NCI-H1694 treated with DMSO at 0.1 percent for 48 hours (cell line): Measurements from ENCODE around the gene KIAA1671.

Source experiments
- DNase-seq: peaks from one replicate; lab custom pipeline; 2025; lab: John Stamatoyannopoulos, UW

KIAA1671 gene

DNA sequence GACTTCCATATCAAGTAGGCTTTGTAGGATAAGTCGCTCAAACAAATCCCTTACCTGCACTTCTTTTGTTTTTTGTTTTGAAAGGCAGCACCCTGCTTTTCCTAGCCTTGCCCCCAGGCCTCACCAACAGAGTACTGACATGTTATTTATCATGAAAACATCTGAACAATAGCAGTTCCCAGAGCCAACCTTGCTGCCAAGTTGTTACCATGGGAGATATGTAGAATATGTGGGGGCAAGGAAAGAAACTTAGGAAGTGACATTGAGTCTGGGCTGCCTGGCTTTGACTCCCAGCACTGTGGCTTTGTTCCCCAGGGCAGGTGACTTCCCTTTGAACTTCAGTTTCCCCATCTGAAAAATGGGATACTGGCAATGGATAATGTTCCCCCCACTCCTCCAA lies 193.8 kb downstream of the KIAA1671 start:
- no peak for DNase-seq

DNA sequence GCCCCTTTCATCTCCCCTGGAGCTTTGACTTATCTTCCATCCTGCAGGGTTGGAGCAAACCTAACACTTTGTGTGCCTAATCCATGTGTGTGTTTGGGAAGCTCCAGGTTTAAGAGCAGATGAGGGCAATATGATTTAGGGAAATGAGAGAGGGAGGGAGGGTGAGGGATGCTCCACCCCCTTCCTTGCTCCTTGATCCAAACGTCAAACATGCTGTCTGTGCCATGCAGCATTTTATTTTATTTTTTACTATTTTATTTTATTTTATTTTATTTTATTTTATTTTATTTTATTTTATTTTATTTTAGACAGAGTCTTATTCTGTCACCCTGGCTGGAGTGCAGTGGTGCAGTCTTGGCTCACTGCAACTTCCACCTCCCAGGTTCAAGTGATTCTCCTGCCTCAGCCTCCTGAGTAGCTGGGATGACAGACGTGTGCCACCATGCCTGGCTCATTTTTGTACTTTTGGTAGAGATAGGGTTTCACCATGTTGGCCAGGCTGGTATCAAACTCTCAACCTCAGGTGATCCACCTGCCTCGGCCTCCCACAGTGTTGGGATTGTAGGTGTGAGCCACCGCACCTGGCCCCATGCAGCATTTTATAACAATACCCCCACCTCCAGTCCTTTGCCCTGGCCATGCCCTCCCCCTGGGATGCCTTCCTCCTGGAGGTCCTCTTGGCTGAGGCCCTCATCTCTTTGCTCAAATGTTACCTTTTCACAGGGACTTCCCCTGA lies 194.6 kb downstream of the KIAA1671 start:
- no peak for DNase-seq

DNA sequence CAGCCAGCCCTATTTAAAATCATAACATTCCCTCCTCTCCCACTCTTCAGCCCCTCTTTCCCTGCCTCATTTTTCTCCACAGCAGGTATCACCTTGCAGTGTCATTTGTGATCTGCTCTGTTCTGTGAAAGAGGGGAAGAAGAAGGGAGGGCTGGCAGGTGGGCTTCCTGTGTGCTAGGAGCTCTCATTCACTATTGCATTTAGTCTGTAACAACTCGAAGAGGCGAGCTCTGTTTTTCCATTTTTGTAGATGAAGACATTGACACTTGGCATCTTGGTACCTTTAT lies 195.1 kb downstream of the KIAA1671 start:
- DNase-seq, result no peak

DNA sequence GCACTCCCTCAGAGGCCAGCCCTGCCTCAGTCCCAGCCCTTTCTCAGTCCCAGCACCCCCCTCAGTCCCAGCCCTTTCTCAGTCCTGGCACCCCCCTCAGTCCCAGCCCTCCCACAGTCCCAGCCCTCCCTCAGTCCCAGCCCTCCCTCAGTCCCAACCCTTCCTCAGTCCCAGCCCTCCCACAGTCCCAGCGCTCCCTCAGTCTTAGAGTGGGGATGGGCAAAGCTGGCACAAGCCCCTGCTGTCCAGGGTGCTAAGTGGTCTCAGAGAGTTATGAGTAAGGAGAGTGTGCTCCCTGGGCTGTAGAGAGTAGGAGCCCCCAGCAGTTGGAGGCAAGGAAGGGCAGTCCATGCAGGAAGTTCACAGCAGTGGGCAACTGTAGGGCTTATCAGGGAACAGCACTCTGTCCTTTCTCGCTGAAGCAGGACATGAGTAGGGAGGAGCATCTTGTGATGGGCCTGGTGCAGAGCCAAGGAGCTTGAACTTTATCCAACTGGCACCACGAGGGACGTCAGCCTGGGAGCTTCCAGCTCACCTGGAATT lies 195.7 kb downstream of the KIAA1671 start:
- DNase-seq, result no peak

DNA sequence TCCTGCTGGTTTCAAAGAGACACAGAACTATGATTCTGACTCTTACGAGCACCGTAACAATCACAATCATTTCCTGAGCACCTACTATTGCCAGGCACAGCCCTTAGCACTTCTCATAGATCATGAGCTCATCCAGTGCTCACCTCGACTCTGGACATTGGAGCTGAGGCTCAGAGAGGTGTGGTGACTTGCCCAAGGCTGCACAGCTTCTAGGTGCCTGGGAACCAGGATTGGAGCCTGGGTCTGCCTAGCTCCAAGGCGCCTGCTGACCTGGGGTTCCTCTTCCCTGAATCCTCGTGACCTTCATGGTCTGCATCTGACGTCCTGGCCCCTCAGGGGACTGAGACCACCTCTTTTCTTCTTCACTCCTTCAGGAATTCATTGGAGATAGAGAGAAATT lies 196.5 kb downstream of the KIAA1671 start:
- DNase-seq, result no peak

DNA sequence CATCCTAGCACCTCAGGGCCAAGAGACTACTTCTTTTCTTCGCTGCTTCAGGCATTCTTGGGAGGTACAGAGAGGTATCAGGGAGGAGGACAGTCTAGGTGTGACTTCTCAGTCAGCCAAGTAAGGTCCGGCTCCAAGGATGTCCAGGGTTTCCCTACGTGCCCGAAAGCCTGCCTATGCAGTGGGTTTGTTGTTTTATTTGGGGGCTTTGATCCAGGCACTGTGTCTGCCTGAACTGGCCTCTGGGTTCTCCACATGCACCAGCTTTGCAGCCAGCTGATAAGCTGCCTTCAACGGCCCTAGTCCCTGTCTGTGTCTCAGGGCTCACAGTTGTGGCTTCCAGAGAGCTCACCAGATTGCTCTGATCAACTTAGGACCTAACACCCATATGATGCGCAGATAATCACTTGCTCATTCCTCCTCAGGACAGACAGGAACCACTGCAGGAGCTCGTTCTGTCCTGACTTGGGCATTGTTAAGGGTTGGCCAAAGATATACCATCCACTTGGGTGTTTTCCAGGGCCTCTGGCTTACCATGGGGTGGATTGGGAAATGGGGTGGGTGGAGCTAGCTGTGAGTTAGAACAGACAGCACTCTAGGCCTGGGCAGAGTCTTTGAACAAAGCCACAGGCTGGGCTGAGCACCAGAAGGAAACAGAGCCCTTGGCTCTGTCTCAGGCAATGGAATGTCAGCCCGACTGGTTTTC lies 201.6 kb downstream of the KIAA1671 start:
- no peak for DNase-seq

DNA sequence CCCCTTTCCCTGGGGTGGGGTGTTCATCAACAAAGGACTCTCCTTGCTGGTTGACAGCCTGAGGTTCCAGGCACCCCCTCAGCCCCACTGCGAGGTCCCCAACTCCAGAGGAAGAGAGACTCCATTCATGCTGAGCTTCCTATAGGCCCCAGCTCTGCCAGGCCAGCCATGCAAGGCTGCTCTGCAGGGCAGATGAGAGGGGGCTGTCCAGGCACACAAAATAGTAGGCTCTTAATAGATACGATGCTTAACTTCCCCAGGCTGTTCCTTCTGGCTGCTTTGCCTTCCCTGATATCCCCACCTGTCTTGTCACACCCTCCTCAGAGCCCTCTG lies 202.1 kb downstream of the KIAA1671 start:
- no peak for DNase-seq

DNA sequence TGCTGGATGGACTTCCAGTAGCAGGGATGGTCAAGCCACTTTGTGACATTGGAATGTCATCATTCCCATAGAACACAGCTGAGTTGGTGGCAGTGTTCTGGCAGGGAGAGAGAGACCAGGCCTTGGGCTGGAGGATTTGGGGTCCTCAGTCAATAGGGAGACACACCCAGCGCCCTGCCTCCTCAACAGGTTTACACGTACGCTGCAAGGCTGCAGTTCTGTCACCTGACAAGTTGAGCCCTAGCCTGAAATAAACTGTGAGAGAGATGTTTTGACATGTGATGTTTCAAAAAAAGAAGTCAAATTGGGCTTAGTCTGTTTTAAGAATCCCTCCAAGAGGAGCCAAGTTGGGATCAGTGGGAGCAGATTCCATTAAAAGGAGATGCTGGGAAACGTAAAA lies 204.2 kb downstream of the KIAA1671 start:
- DNase-seq, result no peak

DNA sequence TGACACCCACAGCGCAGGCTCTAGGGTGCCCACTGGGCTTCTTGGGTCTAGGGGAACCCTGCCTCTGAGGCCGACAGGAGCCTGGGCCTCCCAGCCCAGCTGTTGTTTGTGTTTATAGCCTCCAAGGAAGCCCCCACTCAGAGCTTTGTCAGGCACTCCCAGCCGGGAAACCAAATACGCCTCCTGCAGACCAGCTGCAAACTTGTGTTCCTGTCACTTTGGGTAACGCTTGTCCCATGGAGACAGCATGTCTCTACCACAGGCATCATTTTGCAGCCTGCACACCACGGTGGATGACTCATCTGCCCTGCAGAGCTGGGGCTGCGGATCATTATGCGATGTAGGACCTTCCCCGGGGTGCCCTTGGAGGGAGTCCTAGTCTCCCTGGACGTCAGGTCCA lies 206.5 kb downstream of the KIAA1671 start:
- DNase-seq, result no peak

DNA sequence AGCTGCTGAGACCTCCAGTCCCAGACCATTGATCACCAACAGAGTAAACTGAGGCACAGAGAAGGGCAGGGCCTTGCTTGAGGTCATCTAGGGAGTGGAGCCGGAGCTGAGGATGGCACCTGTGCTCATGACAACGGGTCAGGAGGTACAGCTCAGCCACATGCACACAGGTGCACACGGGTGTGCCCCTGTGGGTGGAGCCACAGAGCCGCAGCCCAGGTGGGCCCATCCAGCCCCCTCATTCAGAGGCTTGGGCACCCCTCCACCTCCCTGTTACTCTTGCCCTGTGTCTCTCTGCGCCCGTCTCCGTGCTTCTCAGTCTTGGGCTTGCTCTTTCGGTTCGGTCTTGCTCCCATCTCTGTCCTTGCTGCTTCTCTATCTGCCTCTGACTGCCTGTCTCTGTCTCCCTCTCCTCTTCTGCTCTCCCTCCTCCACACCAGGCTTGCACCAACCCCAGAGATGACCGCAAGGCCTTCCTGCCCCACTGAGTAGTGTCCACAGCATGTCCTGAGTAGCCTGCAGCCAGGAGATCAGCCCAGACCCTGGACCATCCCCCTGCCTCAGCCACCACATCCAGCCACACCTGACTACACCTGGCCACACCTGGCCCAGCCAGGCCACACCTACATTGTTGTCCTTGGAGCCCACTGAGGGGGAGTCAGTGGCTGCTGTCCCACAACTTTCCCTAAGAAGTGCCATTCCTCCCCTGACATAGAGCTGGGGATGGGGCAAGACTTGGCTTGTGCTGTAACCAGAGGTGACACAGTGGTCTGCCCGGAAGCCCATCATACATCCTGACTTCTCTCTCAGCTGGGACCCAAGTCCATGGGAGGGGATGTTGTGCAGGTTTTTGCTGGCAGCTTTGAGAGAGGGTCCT lies 207.8 kb downstream of the KIAA1671 start:
- no peak for DNase-seq

DNA sequence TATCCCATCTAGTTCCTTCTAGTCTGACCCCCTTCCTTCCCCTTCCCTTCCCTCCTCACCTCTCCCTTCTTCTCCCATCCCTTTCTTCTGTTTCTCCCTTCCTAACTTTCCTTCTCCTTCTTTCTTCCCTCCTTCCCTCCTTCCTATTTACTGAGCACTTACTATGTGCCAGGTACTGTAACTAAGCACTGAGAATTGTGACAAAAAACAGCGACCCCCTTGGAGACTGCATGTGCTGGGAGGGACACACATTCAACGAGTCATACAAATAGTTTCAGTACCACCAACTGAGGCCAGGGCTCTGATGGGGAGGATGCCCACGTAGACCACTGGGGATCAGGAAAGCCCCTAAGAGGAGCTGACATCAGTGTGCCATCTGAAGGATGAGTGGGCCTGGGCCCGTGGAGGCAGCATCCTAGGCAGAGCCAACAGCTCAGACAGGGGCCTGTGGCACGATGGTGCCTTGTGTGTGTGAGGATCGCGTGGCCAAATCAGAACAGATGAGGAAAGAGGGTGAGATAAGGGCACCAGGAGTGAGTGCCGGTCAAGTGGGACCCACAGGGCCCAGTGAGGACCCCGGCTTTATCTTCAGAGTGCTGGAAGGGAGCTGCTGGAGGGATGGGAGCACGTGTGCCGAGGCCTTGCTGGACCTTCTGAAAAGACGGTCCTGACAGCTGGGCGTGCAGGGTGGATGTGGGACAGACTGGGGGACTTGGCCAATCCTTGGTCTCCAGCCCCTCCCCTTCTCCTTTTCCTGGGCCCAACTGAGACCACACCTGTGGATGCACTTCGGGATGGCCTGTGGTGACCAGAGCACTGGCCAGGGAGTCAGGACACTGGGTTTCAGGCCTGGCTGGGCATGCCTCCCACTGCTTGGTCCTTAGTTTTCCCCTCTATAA lies 208.8 kb downstream of the KIAA1671 start:
- DNase-seq, result no peak

DNA sequence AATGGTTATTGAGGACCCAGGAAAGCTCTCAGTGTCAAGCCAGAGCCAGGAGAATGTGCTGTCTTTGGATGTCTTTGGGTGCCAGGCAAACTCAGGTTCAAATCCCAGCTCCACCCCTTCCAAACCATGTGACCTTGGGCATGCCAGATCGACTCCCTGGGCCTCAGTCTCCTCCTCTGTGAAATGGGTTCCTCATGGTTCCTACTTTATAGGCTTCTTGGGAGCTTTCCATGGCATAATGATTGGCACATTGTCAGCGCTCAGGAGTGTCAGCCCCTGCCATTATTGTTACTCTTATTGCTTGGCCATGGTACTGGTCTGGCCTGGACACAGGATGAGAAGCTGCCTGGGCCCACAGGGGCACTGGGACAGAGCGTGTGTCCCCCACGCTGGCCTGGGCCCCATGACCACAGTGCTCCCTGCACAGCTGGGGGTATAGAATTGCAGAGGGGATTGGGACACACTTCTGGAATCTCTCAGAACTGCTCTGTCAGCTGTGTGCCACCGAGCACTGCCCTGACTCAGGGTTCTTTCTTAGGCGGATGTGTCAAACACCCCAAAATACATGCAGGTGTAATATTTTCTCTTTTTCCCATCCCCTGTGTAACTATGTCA lies 209.5 kb downstream of the KIAA1671 start:
- no peak for DNase-seq

DNA sequence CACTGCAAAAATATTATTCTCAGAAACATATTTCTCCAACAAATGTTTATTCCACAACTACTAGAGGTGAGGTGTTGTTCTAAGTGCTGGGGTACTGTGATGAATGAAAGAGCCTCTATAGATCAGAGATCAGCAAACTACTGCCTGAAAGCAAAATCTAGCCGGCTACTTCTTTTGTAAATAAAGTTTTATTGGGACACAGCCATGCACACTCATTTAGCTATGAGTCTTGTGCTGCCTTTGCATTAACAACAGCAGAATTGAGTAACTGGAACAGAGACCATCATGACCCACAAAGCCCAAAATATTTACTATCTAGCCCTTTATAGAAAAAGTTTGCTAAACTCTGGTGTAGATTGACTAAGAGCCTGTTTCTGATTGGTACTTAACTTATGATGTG lies 210.0 kb downstream of the KIAA1671 start:
- DNase-seq, result no peak

DNA sequence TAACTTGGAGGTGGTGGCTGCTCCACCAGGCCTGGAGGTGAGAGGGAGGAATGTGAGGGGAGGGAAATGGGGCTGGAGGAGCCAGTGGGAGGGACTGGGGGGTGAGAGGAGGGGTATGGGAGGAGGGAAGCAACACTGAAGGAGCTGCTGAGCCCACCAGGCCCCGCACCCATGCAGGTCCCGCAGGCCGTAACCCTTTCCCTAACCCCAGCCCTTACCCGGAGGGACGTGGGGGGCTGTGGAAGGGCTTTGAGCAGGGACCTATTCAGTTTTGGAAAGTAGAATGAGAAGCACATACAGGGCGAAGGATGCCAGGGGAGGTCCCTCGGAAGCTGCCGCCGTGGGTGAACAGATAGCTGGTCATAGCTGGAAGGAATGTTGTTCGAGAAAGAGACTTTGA lies 213.3 kb downstream of the KIAA1671 start:
- no peak for DNase-seq

DNA sequence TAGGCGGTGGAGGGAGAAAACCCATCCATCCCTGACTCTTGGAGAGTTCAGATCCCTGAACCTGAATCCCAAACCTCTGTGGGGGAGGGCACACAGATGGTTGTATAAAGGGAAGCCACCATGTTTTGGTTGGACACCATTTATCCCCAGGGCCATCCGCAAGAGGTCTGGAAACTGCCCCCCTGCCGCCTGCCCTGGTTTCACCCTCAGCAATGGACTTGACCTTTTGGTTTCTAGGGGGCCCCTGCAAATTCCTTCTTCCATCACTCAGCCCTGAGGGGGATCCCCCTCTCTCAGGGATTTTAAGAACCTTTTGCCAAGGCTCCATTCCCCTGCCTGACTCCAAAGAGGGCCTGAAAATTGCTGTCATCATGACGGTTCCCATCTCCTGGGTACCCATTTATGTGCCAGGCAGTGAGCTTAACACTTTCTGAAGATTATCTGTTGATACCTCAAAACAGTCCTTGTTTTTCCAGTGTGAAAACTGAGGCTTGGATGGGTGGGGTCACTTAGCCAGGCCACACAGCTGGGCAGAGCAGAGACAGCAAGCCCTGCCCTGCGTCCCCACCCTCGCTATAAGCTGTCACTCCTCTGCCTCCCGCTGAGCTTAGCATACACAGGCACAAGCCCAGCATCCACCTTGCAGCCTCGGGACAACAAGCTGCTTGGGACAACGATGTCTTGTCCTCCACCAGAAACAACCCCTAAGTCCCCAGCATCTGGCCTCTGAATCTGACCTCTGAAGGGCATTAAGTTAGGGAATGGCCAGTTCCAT lies 213.9 kb downstream of the KIAA1671 start:
- DNase-seq, result no peak

DNA sequence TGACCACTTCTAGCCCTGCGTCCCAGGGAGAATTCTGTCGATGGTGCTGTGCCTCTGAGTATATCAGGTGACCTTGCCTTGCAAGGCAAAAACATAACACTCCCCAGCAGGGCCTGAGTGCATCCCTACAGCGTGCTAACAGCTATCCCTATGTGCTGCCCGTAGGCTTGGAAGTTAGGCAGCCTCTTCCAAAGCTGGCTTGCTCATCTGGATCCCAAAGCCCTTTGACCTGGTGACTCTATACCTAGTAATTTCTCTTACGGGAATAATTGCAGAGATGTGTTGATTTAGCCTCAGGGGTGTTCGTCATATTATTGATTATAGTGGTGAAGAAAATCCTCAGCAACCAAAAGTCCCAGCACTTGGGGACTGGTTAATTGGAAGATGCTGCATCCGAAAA lies 214.6 kb downstream of the KIAA1671 start:
- DNase-seq, result no peak

DNA sequence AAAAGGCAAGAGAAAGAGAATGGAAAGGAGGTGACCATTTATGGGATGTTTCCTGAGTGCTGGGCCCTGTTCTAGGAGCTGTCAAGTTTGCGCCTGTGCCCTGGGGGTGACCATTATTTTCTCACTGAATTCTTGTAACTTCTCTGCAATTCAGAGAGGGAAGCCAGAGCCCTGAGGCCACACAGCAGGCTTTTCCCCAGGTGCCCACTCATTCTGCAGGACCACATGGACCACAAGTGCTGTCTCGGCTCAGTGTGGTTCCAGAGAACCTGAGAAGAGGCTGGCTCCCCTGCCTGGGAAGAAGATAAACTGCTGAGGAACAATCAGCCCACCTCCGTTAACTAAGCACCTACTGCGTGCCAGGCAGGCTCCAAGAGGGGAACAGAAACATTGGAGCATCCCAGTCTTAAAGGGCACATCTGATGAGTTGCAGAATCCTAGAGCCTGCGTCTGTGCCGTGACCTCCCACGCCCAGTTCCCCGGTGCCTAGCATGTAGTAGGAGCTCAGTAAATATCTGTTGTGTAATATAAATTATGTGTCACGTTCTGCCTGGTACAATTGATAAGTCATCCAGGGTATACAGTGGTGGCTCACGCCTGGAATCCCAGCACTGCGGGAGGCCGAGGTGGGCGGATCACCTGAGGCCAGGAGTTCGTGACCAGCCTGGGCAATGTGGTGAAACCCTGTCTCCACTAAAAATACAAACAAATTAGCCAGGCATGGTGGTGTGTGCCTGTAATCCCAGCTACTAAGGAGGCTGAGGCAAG lies 215.5 kb downstream of the KIAA1671 start:
- DNase-seq, result no peak

DNA sequence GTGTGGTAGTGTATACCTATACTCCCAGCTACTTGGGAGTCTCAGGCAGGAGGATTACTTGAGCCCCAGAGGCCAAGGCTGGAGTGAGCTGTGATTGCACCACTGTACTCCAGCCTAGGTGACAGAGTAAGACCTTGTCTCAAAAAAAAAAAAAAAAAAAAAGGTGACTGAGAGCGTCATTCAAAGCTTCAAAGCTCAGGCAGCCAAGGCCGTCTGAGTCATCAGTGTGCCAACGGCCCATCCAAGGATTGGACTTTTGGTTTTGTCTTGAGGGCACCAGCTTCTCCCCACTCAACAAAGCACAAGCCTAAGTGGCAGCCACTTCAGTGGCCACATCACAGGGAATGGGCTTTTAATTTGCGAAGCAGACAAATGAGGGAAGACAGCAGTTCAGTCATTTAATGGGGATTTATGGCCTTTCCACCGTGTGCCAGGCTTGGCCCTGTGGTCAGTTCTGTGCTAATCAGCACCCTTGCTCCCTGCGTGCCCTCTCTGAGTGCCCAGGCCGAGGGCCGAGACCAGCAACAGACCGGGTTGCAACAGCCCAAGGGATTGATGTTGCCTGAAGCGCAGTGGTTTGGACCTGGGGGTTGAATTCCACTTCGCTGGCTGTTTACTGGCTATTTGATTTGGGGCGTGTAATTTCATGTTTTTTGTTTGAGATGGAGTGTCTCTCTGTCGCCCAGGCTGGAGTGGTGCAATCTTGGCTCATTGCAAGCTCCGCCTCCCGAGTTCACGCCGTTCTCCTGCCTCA lies 216.9 kb downstream of the KIAA1671 start:
- DNase-seq, result no peak

DNA sequence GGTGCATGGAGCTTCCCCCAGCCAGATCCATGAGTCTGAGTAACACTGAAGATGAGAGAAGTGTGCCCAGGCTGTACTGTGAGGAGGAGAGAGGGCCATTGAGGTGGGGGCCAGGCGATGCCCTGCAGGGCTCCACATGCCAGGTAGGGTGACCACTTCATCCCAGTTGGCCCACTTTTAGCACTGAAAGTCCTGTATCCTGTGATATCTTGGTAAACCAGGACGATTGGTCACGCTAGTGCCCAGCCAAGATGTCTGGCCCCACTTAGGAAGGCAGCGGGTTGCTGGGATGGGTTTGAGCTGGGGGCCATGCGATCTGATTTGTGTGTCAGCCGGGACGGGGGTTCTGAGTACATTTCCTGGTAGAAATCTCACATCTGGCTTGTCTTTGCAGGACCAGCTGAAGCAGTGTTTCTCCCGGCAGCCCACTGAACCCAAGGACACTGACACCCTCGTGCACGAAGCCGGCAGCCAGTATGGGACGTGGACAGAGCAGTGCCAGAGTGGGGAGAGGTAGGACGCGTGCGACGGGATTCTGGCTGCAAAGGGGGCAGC lies 218.0 kb downstream of the KIAA1671 start:
- DNase-seq, result no peak
